ENCODE measurements around the gene PXDC1.
"Not testable (repeated sequence)": the region's sequence is repeated elsewhere in the genome, so short reads cannot be mapped to it uniquely, and the experiment has no call there.

PXDC1 gene

GRCh38 chr6:3782876-3783832, 31.6 kb upstream of the PXDC1 start:
- DNase-seq = no peak

DNA sequence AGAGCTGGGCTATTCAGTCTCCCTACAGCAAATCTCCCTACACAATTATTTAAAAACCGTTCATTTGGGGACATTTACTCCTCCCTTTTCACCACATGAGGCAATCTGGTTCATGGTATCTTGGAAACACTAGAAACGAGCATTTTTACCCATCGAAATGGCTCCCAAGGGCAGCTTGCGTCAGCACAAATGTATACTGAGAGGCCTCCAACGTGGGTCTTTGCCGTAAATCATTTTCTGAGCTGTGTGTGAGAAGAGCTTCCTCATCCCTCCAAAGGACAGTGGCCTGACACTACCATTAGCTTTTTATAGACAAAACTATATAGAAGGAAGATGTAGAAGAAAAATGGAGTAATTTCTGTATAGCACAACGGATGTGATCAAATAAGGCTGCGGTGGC, 30.0 kb upstream of the PXDC1 start:
- DNase-seq = no peak

GRCh38 chr6:3779574-3779849, 28.0 kb upstream of the PXDC1 start:
- DNase-seq = no peak

DNA sequence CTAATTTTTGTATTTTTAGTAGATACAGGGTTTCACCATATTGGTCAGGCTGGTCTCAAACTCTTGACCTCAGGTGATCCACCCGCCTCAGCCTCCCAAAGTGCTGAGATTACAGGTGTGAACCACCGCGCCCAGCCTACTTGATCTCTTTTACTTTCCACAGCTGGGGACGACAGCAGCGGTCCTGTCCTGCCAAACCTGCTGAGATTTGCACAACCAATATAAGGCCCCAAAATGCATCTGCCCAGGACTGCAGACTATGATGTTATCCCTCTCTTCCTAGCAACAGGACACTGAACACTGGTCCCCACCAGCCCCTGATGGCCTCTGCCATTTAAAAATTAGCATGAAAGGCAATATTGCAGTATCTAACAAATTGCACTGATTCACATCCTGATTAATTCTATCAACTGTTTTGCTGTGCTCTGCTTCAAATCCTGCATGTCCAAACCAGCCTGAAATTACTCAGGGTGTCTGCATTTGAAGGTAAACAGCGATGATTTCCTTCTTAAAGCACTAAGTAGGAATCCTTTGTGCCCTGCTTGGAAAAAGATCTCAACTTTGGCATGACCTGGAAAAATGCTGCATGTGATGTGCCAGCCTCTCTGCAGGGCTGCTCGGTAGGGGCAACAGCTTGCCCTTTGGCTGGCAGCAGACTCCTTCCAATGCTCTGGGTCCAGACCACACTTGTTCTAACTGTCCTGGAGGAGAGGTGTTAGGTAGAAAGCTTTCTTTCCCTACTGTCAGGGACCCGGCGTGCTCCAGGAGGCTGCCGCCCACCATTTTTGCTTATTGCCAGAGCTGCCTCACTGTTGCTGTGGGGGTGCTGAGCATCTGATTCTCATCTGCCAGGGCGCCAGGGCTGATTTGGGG, 27.4 kb upstream of the PXDC1 start:
- DNase-seq = no peak

DNA sequence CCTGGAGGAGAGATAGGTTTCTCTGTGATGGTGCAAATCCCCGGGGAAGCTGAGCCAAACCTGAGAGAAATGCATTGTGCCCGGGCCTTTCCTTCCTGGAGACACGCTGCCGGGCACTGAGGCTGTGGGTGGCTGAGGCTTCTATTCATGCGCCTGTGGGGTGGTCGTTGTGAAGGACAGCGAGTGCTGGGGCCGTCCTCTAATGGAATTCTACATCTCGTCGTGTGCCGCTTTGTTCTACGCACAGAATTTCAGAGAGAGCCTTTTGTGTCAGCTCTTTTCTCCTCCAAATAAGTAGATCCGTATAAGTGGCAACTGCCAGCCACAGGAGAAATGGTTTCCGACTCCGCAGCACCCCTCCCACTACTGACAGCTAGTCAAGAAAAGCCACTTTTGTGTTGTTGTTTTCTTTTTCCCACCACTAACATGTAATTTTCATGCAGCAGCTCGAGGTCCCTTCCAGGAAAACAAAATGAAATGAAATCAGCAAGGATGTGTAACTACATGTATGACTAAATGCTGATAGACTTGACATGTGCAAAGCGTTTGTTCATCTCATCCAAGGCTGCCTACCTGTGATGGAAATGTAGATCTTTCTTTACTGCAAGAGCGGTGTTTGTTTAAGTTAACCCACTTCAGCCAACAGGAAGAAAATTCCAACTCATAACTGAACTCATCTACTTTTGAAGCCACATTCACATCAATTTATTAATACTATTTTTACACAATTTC, 26.4 kb upstream of the PXDC1 start:
- DNase-seq = no peak

GRCh38 chr6:3776881-3777507, 25.5 kb upstream of the PXDC1 start:
- DNase-seq = no peak

- no peak for DNase-seq
These were observed 24.3 kb upstream of the PXDC1 start for GRCh38 chr6:3775847-3776246.

- no peak for DNase-seq
These were observed 23.9 kb upstream of the PXDC1 start for GRCh38 chr6:3775386-3775785.

DNA sequence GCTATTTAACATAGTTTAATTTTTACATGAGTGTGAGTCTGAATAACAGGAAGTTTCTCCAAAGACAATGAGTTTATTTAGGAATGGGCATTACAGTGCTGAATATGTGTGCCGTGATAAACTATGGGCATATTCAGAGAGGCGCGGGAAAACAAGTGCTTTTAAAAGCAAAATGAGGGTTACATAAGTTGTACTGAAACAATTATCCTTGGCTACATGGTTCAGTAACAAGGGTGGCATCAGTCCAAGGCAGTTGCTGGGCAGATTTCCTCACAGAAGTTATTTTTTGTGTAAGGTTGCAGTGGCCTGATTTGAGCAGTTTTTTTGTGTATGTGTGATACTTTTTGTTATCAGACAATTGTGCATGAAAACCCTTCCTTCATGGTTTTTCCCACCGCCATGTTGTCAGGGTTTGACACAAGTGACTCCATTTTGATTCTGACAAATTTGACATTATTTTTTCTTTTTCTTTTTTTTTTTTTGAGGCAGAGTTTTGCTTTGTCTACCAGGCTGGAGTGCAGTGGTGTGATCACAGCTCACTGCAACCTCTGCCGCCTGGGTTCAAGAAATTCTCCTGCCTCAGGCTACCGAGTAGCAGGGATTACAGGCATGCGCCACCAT, 22.3 kb upstream of the PXDC1 start:
- DNase-seq = peak; percentile 40

DNA sequence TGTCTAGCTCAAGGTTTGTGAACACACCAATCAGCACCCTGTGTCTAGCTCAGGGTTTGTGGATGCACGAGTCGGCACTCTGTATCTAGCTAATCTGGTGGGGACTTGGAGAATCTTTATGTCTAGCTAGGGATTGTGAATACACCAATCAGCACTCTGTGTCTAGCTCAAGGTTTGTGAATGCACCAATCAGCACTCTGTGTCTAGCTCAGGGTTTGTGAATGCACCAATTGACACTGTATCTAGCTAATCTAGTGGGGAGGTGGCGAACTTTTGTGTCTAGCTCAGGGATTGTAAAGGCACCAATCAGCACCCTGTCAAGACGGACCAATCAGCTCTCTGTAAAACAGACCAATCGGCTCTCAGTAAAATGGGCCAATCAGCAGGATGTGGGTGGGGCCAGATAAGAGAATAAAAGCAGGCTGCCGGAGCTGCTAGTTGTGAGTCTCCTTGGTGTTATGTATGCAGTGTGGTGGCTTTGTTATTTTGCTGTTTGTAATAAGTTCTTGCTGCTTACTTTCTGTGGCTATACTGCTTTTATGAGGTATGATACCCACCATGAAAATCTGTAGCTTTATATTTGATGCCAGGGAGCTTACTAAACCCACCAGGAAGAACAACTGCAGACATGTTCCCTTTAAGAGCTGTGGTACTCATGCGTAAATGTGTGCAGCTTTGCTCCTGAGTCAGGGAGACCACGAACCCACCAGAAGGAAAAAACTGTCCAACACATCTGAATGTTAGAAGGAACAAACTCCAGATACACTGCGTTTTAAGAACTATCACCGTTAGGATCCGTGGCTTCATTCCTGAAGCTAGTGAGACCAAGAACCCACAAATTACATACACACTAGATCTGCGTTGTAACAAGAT, 20.9 kb upstream of the PXDC1 start:
- not testable (repeated sequence) for DNase-seq

GRCh38 chr6:3771407-3772011, 20.0 kb upstream of the PXDC1 start:
- DNase-seq = no peak

DNA sequence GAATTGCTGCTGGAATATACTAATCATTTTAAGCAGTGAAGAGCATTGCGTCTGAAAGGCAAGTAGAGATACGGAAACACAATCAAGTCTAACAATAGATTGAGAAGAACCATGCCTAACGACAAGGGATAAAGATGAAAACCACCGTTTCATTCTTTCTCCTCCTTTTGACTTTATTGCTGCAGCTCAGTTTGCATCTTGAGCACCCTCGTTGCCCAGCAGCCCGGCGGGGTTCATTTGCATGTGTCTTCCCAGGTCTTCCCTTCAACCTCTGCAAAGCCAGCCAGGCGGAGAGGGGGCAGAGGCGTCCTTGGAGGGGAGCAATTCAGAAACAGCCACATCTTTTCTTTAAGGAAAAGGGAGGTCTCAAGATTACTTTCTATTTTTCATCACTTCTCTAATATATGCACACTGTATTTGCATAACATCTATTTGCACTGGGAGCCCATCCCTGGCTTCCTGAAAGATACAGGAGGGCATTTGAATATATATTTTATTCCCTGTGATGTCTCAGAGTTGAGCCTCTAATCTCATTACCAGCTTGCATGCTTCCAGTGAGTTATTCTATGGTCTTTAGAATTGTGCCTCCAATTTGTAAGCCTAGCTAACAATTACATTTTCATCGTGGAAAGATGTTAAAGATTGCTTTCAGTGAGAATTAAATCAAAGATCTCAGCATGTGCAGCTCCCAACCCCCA, 18.7 kb upstream of the PXDC1 start:
- peak; percentile 24 for DNase-seq

DNA sequence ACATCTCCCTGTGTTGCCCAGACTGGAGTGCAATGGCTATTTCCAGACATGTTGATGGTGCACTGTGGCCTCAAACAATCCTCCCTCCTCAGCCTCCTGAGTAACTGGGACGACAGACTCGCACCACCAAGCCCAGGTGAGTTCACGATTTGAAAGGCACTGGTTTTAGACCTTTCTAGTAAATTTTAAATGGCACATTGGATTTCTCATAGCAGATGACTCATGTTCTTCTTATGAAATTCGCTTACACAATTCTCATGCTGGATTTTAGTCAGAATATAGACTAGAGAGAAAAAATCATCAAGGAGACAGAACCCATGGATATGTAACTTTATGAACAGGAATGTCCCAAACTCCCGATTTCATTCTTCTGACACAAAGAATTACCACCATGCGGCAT, 18.1 kb upstream of the PXDC1 start:
- no peak for DNase-seq

GRCh38 chr6:3768502-3768901, 17.0 kb upstream of the PXDC1 start:
- DNase-seq = no peak

DNA sequence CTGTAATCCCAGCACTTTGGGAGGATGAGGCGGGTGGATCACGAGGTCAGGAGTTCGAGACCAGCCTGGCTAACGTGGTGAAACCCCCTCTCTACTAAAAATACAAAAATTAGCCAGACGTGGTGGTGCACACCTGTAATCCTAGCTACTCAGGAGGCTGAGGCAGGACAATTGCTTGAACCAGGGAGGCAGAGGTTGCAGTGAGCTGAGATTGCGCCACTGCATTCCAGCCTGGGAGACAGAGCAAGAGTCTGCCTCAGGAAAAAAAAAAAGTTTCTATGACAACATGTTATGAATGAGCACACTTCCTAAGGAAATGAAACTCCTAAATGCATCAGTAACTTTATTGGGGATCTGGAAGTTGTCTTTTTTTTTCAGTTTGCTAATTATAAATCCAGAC, 16.0 kb upstream of the PXDC1 start:
- DNase-seq = not testable (repeated sequence)

DNA sequence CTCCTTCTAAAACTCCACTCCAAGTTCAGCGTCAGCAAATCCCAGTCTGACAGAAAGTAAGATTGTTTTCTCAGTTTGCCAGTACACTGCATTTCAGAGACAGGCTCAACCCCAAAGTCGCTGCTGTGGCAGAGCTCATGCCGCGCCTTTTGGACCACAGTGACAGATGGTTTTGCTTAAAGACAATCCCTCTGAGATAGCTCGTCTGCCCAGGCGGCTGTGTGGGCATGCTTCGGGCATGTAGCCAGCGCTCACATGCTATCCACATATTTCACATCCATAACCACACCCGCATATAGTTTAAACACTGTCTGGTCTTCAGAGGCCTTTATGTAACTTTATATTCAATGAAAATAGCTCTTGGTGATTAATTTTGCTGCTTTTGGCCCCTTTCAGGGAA, 14.7 kb upstream of the PXDC1 start:
- no peak for DNase-seq

DNA sequence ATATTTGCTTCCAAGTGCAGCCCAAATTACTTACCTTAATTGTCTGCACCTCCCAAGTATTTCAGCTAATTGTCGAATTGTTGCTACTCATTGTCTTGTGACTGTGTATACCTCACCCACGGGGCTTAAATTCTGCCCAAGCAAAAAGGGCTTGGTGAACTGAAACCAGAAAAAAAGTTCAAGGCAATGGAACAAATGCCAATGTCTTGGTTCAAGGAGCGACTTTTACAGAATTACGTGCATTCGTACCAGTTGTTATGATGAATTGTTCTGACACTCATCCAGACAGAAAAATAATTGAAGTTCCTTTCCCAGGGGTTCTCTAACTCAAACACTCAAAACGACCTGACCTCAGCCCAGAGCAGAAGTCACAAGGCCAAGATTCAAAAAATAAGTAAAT, 13.9 kb upstream of the PXDC1 start:
- DNase-seq = no peak

DNA sequence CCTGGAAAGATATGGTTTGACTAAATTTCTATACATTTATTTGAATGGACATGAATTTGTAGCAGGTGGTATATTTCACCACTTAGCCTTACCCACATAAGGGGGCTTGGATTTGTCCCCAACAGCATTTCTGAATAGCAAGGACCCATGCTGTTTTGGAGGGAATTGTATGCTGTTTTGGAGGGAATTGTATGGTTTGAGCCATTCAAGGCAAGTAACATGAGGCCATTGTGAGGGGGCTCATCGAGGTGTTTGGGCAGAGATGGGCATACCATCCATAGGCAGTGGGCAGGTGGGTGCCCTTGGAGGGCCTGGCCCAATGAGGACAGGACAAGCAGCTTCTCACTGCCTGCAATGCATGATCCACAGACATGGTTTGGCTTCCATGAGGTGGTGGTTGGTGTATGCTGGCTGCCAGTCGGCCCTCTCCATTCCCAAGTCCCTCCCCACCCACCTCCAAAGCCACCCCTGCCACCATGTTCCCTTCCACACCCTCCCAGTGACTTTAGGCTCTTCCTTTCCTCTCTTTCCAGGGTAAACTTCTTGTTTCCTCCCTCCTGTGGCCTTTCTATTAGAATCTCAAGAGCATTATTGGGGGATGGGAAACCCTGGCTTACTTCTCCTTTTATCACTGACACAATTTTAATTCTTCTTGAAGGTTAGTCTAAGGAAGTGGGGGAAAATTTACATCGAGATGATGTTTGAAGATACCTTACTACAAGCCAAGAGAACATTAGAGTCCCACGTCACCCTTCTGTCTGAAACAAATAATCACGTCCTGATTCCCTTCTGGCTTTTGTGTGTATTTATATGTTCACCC, 13.2 kb upstream of the PXDC1 start:
- no peak for DNase-seq

GRCh38 chr6:3762852-3763251, 11.3 kb upstream of the PXDC1 start:
- DNase-seq = no peak
